ENCODE results near the gene GRXCR1. TPM values are rescaled to one million over a fixed set of nuclear protein-coding genes. Genes with fewer than 3 reads are reported as not detected.

The GRXCR1 gene
- total RNA-seq (2014; rRNA removed; shearing (Covaris generic); ENCODE audit: low replicate concordance), result not detected in 2 replicates

DNA sequence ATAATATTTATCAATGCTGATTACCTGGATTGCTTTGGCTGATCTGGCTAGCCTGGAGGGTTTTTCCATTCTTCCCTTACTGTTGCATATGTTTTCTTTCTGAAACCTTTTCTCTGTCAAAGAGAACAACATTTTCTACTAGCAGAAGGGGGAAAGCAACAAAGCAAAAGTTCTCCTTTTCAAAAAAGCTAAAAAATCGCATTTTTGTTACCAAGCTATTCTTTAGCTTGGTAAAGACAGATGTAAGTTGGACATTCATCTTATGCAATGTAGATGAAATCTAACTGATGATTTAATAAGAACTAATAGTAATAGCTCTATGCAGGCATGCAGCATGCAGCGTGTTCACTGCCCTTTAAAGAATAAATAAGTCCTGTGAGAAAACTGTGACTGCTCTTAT is at the start of gene GRXCR1:
Gene GRXCR1, plus strand, starts transcription at position 301 of the 400 bp plus-strand sequence. CDS start 554 bp downstream, outside the sequence.
- no peak for DNase-seq (ENCODE audit: low read depth)
- in situ Hi-C loops (cut with HindIII; ENCODE audit: low pct_unique_long_range_greater_than_20kb, low sequenced_read_pairs), result no loop called here

GRCh38 chr4:42843694-42844093 is 48.8 kb upstream of the GRXCR1 start:
- no peak for DNase-seq (ENCODE audit: low read depth)
- in situ Hi-C loops (cut with HindIII; ENCODE audit: low pct_unique_long_range_greater_than_20kb, low sequenced_read_pairs), result no loop called here

DNA sequence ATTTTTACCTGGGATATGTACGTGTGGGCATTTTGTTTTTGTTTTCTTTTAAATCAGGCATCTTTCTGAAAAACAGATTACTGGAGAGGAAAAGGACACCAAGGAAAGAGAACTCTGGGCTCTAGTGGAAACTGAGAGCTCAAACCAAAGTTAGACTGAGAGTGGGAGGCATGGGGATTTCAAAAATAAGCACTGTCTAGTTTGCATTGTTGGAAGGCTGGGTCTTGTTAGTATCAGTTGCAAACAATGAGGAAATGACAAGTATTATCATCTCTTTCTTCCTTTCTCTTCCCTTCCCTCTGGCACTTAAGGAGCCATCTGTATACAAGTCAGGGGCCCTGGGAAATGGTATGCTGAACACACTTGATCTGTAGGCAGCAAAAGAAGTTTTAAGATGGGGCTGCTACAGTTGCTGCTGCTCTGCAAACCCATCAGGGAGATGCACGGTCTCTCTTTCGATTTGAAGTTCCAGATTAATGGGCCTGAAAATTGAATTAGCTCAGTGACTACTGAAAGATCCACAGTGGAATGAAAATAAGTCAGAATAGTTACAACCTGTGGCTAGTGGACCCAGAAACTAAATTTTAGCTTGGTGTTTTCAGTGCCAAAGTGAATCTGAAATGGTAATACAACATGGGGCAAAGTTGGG is 48.0 kb upstream of the GRXCR1 start:
- in situ Hi-C loops (cut with HindIII; ENCODE audit: low pct_unique_long_range_greater_than_20kb, low sequenced_read_pairs), result no loop called here
- no peak for DNase-seq (ENCODE audit: low read depth)

DNA sequence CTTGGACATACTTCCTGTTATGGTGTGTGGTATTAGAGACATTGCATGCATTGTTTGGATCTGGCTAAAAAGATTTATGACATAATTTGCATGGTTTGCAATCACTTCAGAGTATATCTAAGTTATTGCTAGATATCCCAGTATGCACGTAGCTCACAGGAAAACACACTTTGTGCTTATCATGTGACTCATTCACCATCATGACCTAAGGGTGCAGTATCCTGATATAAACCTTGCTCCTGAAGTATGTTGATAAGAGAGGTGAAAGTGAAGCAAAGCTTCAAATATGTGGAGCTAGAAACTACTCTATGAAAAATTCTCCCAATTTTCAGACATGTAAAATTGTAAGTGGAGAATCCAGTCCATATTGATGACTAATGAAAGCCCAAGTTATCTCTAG is 46.9 kb upstream of the GRXCR1 start:
- DNase-seq (ENCODE audit: low read depth), result no peak
- in situ Hi-C loops (cut with HindIII; ENCODE audit: low pct_unique_long_range_greater_than_20kb, low sequenced_read_pairs), result no loop called here

GRCh38 chr4:42855779-42856178 is 36.7 kb upstream of the GRXCR1 start:
- no peak for DNase-seq (ENCODE audit: low read depth)
- in situ Hi-C loops (cut with HindIII; ENCODE audit: low pct_unique_long_range_greater_than_20kb, low sequenced_read_pairs), result no loop called here

DNA sequence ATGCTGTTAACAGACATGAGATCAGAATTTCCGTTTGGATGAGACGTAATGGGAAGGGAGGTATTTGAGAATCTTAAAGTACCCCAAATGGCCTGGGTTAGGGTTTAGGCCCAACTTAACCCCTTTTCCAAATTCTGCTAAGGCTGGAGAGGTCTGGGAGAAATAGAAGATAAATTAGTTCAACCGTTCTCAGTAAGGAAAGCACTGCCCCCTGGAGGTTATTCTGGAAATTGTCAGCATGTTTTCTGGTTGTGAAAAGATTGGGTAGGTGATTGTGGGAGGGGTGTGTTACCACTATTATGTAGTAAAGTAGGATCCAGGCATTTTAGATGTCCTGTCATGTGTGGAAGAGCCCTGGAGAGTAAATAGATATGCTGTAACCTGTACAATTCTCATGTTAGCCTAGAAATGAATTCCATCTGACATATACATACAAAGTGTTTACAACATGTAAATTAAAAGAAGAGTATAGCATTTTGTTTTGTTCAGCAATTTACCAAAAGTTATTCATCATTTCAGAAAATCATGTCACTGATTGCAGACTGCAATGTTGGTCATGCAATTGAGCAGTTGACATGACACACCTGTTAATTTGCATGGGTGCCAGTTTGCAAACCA is 26.8 kb upstream of the GRXCR1 start:
- DNase-seq (ENCODE audit: low read depth), result peak; percentile 41
- in situ Hi-C loops (cut with HindIII; ENCODE audit: low pct_unique_long_range_greater_than_20kb, low sequenced_read_pairs), result no loop called here

GRCh38 chr4:42871261-42871660 is 21.3 kb upstream of the GRXCR1 start:
- in situ Hi-C loops (cut with HindIII; ENCODE audit: low pct_unique_long_range_greater_than_20kb, low sequenced_read_pairs), result no loop called here

DNA sequence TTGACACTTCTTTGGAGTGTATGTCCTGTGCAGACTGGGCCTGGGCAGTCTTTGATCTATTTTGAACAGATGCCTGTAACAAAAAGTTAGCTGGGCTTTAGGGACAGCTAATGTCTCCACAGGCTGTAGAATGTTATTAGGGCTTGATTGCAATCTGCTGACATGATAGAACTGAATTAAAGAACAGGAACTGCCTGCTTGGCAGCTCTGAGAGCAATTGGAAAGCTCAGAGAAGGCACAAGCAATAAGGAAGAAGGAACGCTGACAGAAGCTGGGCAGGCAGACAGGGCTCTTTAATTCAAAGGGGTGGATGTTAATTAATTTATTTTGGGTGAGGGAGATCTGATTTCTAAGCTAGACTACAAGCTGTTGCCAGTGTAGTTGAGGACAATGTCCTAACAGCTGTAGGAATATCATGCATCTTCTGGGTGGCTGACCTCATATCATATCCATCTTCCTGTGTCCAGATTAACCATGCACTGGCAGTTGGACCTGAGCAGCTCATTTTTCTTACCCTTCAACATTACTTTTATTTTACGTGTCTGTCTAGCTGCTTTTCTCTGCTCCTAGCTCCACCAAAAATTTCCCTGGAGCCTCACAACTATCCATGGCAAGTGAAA is 20.7 kb upstream of the GRXCR1 start:
- DNase-seq (ENCODE audit: low read depth), result no peak
- in situ Hi-C loops (cut with HindIII; ENCODE audit: low pct_unique_long_range_greater_than_20kb, low sequenced_read_pairs), result no loop called here

More at GRCh38 chr4:42871261-42871660, 21.3 kb upstream of the GRXCR1 start:
- DNase-seq (ENCODE audit: low read depth), result no peak

DNA sequence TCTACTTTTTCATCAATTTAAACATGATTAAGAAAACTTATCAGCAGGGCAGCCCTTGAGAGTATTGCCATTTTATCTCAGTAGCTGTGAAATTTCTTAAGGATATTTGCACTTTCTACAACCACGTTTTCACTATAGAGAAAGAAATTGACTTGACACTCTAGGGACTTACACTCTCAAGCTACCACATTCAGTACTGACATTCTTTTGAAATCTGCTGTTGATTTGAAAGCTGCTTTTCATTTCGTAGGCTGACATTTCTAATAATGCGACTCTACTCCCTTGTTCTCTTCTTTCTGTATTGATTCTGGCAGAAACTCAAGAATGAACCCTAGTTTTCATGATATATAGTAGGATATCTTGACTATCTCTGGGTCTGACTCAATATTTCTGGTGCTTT is 13.7 kb upstream of the GRXCR1 start:
- DNase-seq (ENCODE audit: low read depth), result no peak
- in situ Hi-C loops (cut with HindIII; ENCODE audit: low pct_unique_long_range_greater_than_20kb, low sequenced_read_pairs), result no loop called here

- DNase-seq (ENCODE audit: low read depth), result no peak
- in situ Hi-C loops (cut with HindIII; ENCODE audit: low pct_unique_long_range_greater_than_20kb, low sequenced_read_pairs), result no loop called here
Measured at GRCh38 chr4:42881253-42881652, 11.3 kb upstream of the GRXCR1 start.

DNA sequence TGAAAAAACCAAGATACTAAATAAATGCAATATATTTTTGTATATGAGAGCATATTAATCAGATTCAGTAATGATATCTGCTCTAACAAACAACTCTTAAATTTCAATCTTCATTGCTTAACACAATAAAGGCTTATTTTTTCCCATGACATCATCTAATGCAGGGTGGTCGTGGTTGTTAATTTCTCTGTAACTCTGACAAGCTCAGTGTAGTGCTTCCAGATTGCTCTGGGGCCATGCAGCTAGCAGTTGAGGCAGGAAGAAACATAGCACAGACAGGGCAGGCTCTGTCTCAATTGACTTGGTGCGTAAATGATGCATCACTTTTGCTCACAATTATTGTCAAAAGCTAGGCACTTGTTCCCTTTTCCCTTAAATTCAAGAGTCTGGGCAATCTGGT is 869 bp upstream of the GRXCR1 start:
- no peak for DNase-seq (ENCODE audit: low read depth)
- in situ Hi-C loops (cut with HindIII; ENCODE audit: low pct_unique_long_range_greater_than_20kb, low sequenced_read_pairs), result no loop called here

DNA sequence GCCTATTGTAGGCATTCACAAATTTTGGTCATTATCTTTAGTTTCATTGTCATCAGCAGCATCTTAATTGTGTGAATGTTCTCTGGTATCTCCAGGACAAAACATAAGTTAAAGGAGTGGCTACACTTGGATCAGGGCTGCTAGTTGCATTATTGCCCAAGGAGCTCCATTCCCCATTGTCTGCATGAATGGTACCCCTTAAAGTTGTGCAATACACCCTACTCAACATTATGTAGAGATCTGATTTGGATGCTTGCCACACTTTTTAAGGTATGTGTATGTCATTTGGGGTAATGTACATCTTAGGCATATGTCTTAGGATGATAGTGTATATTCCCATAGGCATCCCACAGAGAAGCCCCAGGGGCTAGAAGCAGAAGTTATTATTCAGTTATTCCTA is 2.9 kb downstream of the GRXCR1 start:
- in situ Hi-C loops (cut with HindIII; ENCODE audit: low pct_unique_long_range_greater_than_20kb, low sequenced_read_pairs), result no loop called here
- no peak for DNase-seq (ENCODE audit: low read depth)

DNA sequence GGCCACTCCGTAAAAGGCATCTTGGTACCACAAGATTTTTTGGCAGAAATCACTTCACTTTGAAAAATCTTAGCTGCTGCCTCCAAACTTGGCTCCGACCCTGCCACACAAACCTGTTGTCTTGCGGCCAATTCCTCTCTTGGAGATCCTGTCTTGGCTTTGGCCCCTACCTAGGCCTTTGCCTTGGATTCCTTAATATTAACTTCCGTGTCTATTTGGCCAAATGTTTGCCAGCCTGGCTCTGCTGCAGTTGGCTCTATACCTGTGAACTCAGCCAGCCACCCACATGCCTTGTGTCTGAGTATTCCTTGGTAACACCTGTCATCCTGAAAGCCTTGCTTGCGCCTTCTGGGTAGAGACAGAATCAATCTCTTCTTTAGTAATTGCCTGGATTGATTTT is 12.5 kb downstream of the GRXCR1 start:
- in situ Hi-C loops (cut with HindIII; ENCODE audit: low pct_unique_long_range_greater_than_20kb, low sequenced_read_pairs), result no loop called here
- no peak for DNase-seq (ENCODE audit: low read depth)

GRCh38 chr4:42905591-42905990 is 13.1 kb downstream of the GRXCR1 start:
- in situ Hi-C loops (cut with HindIII; ENCODE audit: low pct_unique_long_range_greater_than_20kb, low sequenced_read_pairs), result no loop called here
- no peak for DNase-seq (ENCODE audit: low read depth)

DNA sequence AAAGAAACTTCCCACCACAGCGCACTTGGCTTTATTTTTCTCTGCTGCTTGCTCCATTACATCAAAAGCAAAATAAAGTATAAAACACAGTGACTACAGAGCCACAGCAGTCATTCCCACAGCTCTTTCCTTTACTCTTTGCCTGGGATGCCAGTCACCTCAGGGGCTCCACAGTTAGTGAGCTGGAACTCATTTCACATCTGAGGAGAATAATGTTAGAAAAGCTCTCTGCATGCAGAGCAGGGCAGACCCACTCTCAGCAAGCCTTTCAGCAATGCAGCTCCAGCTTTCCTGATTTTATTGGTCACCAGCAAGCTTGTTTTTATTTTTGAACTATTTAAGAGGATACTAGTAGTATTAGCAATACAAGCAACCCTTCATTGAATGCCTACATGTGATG is 13.8 kb downstream of the GRXCR1 start:
- in situ Hi-C loops (cut with HindIII; ENCODE audit: low pct_unique_long_range_greater_than_20kb, low sequenced_read_pairs), result no loop called here
- DNase-seq (ENCODE audit: low read depth), result no peak

DNA sequence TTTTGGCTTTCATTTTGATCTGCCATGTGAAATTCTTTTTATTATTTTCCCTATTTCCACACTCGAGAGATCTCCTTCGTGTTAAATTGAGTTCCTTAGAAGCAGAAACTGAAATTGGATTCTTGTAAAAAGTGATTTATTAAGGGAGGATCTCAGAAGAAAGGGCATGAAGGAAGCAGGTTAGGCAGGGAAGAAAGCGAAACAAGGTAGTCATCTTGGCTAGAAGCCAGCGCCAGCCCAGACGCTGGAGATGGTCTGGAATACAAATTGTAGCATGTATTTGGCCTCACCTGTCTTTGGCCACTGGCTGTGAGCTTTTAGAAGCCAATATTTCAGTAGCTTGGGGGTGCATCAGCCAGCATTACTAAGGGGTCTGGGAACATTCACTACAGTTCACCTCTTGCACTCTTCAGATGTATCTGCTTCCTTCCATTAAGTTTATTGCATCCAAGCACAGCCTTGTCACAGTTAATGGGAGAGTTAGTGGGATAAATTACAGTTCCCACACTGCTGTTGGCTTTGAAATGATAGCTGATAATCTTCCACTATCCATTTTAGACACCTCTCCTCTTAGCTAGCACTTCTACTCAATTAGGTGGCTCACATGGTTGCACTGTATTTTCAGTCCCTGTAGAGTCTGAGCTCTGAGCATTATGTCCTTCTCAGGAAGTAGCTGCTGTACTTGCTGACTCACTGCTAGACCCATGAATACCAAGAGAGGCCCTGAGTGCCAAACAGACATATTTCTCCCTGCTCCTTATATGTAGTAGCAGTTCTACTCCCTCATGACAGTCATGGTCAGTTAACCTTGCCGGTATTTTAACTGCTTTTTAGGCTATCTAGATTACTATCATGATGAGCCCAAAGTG is 14.6 kb downstream of the GRXCR1 start:
- no peak for DNase-seq (ENCODE audit: low read depth)
- in situ Hi-C loops (cut with HindIII; ENCODE audit: low pct_unique_long_range_greater_than_20kb, low sequenced_read_pairs), result no loop called here

DNA sequence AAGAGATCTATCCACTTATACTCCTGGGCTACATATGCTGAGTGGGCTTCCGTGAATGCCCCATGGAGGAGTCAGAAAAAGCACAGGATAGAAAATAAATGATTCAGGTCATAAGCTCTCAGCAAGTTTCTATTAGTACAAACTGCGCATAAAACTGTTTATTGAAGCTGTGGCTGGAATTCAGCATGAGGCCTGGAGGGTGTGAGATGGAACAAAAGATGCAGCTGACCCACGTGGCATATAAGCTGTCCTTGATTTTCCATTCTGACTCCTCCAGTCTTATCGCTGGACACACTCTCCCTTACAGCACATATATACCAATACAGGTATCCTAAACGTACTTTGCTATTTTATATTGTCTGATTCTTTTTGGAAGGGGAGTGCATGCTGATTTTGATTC is 17.9 kb downstream of the GRXCR1 start:
- in situ Hi-C loops (cut with HindIII; ENCODE audit: low pct_unique_long_range_greater_than_20kb, low sequenced_read_pairs), result no loop called here
- DNase-seq (ENCODE audit: low read depth), result no peak

GRCh38 chr4:42914937-42915336 is 22.4 kb downstream of the GRXCR1 start:
- DNase-seq (ENCODE audit: low read depth), result no peak
- in situ Hi-C loops (cut with HindIII; ENCODE audit: low pct_unique_long_range_greater_than_20kb, low sequenced_read_pairs), result no loop called here

- no peak for DNase-seq (ENCODE audit: low read depth)
- in situ Hi-C loops (cut with HindIII; ENCODE audit: low pct_unique_long_range_greater_than_20kb, low sequenced_read_pairs), result no loop called here
Measured at GRCh38 chr4:42915484-42915883, 23.0 kb downstream of the GRXCR1 start.

Measured in Caki2 (cell line).